Measurements from ENCODE around the gene ONECUT2.

The ONECUT2 gene

DNA sequence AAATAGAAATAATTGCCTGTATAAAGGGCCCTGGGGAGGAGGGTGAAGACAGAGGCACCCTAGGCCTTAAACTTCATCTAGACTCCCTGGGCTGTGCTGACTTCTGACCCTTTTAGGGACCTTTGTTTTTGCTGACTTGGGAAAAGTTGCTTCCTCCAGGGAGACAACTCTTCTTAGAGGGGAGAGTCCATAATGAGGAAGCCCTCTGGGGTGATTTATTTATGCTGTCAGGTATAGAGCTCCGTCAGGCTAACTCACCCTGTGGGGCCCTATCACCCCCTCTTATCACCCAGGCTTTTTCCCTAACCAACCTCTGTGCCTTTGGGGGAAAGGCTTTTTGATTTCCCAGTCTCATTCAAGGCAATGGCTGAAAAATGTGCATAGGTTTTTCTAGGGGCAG is 8.1 kb downstream of the ONECUT2 start:
- no peak overlapping the region for H3K9ac ChIP-seq (ENCODE audit: low read length)
- H3K9me2 ChIP-seq (replicated peaks; ENCODE audit: insufficient read depth, low read length), result no peaks in the 10 kb centered on the region
- H3K27ac ChIP-seq (ENCODE audit: low read length), result no peak overlapping the region
- no peaks in the 10 kb centered on the region for H4K20me1 ChIP-seq (ENCODE audit: insufficient read depth, low read length)
- no peaks in the 10 kb centered on the region for H3K4me1 ChIP-seq (ENCODE audit: low read length)
- no peak overlapping the region for H3K4me2 ChIP-seq (ENCODE audit: low read depth, low read length)
- TF ChIP-seq CTCF (IDR thresholded peaks at IDR 0.05; ENCODE audit: low read length) (no peak), EZH2phosphoT487 (IDR thresholded peaks at IDR 0.05; ENCODE audit: low read length) (no peak), EZH2 (optimal IDR thresholded peaks at IDR 0.05; ENCODE audit: low read depth, low read length) (no peak)
- H3K27me3 ChIP-seq (replicated peaks; ENCODE audit: insufficient read depth, low read length), result no peaks in the 10 kb centered on the region
- no peak overlapping the region for H2AFZ ChIP-seq (ENCODE audit: low read length)
- H3K9me3 ChIP-seq (replicated peaks; ENCODE audit: insufficient read depth, low read length), result no peaks in the 10 kb centered on the region
- H3K79me2 ChIP-seq (ENCODE audit: low read length), result no peaks in the 10 kb centered on the region
- H3K36me3 ChIP-seq (replicated peaks; ENCODE audit: insufficient read depth, low read length), result no peaks in the 10 kb centered on the region
- no peaks in the 10 kb centered on the region for H3F3A ChIP-seq (ENCODE audit: insufficient read depth, low read length)
- no peak overlapping the region for H3K4me3 ChIP-seq (ENCODE audit: low read length)
- DNase-seq, result no peak

- no peak overlapping the region for H3K4me3 ChIP-seq (ENCODE audit: low read length)
Measured at GRCh38 chr18:57443702-57444101, 8.5 kb downstream of the ONECUT2 start.

DNA sequence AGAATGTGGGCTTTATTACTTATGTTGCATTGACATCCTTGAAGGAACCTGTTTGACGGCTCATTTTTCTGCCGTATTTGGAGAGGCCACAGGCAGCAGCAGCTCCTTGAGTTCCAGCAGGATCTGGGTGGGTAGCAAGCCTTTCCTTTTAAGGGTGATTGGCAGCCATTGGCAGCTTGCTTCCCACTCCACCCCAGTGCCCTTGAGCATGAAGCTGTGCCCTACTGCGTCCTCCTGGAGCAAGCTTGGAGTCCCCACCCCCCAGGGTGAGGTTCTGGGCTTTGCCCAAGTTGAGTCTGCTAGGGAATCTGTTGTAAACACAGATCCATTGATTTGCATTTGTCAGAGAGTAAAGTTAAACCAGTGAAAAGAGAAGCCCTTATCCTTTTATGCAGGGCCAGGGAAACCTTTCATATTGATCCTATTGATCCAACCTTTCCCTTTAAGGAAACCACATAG is 9.2 kb downstream of the ONECUT2 start:
- H4K20me1 ChIP-seq (ENCODE audit: insufficient read depth, low read length), result no peaks in the 10 kb centered on the region
- no peak overlapping the region for H2AFZ ChIP-seq (ENCODE audit: low read length)
- H3K9me3 ChIP-seq (replicated peaks; ENCODE audit: insufficient read depth, low read length), result no peaks in the 10 kb centered on the region
- H3K36me3 ChIP-seq (replicated peaks; ENCODE audit: insufficient read depth, low read length), result no peaks in the 10 kb centered on the region
- DNase-seq, result no peak
- H3K9ac ChIP-seq (ENCODE audit: low read length), result no peak overlapping the region
- H3K9me2 ChIP-seq (replicated peaks; ENCODE audit: insufficient read depth, low read length), result no peaks in the 10 kb centered on the region
- TF ChIP-seq CTCF (IDR thresholded peaks at IDR 0.05; ENCODE audit: low read length) (no peak), EZH2 (optimal IDR thresholded peaks at IDR 0.05; ENCODE audit: low read depth, low read length) (no peak), EZH2phosphoT487 (IDR thresholded peaks at IDR 0.05; ENCODE audit: low read length) (no peak)
- H3K4me1 ChIP-seq (ENCODE audit: low read length), result no peaks in the 10 kb centered on the region
- no peak overlapping the region for H3K4me2 ChIP-seq (ENCODE audit: low read depth, low read length)
- H3F3A ChIP-seq (ENCODE audit: insufficient read depth, low read length), result no peaks in the 10 kb centered on the region
- H3K4me3 ChIP-seq (ENCODE audit: low read length), result no peak overlapping the region
- no peaks in the 10 kb centered on the region for H3K79me2 ChIP-seq (ENCODE audit: low read length)
- no peak overlapping the region for H3K27ac ChIP-seq (ENCODE audit: low read length)
- no peaks in the 10 kb centered on the region for H3K27me3 ChIP-seq (replicated peaks; ENCODE audit: insufficient read depth, low read length)

More at GRCh38 chr18:57443702-57444101, 8.5 kb downstream of the ONECUT2 start:
- Histone ChIP-seq H3K9me2 (replicated peaks; ENCODE audit: insufficient read depth, low read length) (no peaks in the 10 kb centered on the region), H3K36me3 (replicated peaks; ENCODE audit: insufficient read depth, low read length) (no peaks in the 10 kb centered on the region), H4K20me1 (ENCODE audit: insufficient read depth, low read length) (no peaks in the 10 kb centered on the region), H3K9ac (ENCODE audit: low read length) (no peak overlapping the region), H3K9me3 (replicated peaks; ENCODE audit: insufficient read depth, low read length) (no peaks in the 10 kb centered on the region), H2AFZ (ENCODE audit: low read length) (no peak overlapping the region), H3K79me2 (ENCODE audit: low read length) (no peaks in the 10 kb centered on the region), H3F3A (ENCODE audit: insufficient read depth, low read length) (no peaks in the 10 kb centered on the region), H3K27me3 (replicated peaks; ENCODE audit: insufficient read depth, low read length) (no peaks in the 10 kb centered on the region), H3K4me2 (ENCODE audit: low read depth, low read length) (no peak overlapping the region), H3K27ac (ENCODE audit: low read length) (no peak overlapping the region), H3K4me1 (ENCODE audit: low read length) (no peaks in the 10 kb centered on the region)
- DNase-seq, result no peak
- TF ChIP-seq CTCF (IDR thresholded peaks at IDR 0.05; ENCODE audit: low read length) (no peak), EZH2 (optimal IDR thresholded peaks at IDR 0.05; ENCODE audit: low read depth, low read length) (no peak), EZH2phosphoT487 (IDR thresholded peaks at IDR 0.05; ENCODE audit: low read length) (no peak)

All from MM.1S (cell line).